PFSK-1 (cell line): ENCODE results near the gene BNIP5.

Experiments
- POLR2AphosphoS5 ChIP-seq: IDR thresholded peaks from 2 replicates; pipeline ENCODE4 v1.6.1; 2012; ENCODE audit warnings: low read depth, mild to moderate bottlenecking, control low read depth, low read length, moderate library complexity
- REST ChIP-seq, 2 experiments: IDR thresholded peaks; 2 replicates each; pipeline versions ENCODE4 v1.6.1 to v1.8.0; 2011 to 2012; ENCODE audit warnings: low read depth in 2 of 2, low read length in 2 of 2, control low read depth in 1 of 2, inconsistent platforms in 1 of 2, mild to moderate bottlenecking in 1 of 2, moderate library complexity in 1 of 2; ENCODE audit not compliant: insufficient read depth in 1 of 2
- SIN3A ChIP-seq: IDR thresholded peaks from 2 replicates; pipeline ENCODE4 v1.6.1; 2012; ENCODE audit warnings: mild to moderate bottlenecking, low read length, moderate library complexity, borderline replicate concordance; ENCODE audit not compliant: insufficient read depth
- TAF1 ChIP-seq: IDR thresholded peaks from 2 replicates; pipeline ENCODE4 v1.6.1; 2012; ENCODE audit warnings: low read length, control low read depth, borderline replicate concordance; ENCODE audit not compliant: insufficient read depth

- TF ChIP-seq POLR2AphosphoS5 (no peak), SIN3A (no peak), TAF1 (no peak), REST (IDR thresholded peaks at IDR 0.05; ENCODE audit: insufficient read depth in 1 of 2, low read depth in 2 of 2, low read length in 2 of 2) (no peak)
Measured at GRCh38 chr6:36305885-36306284, 30.8 kb downstream of the BNIP5 start.
